GM21360 (cell line): ENCODE data around the gene RRAGA.
"Not testable (repeated sequence)": the region's sequence is repeated elsewhere in the genome, so short reads cannot be mapped to it uniquely, and the experiment has no call there.

Experiments
- ATAC-seq: cut with Tn5 transposase; IDR thresholded peaks from one replicate; pipeline ENCODE4 v1.9.1; 2021; ENCODE audit warnings: mild to moderate bottlenecking, moderate library complexity; ENCODE audit not compliant: unreplicated experiment

Gene RRAGA

GRCh38 chr9:19048966-19049916 lies at the start of gene RRAGA:
TSS of gene RRAGA (plus strand) at chr9:19049427. CDS start at chr9:19049660, 233 bp downstream.
- ATAC-seq = peak; percentile 91

GRCh38 chr9:19000133-19000532 lies 49.1 kb upstream of the RRAGA start:
- no peak for ATAC-seq

DNA sequence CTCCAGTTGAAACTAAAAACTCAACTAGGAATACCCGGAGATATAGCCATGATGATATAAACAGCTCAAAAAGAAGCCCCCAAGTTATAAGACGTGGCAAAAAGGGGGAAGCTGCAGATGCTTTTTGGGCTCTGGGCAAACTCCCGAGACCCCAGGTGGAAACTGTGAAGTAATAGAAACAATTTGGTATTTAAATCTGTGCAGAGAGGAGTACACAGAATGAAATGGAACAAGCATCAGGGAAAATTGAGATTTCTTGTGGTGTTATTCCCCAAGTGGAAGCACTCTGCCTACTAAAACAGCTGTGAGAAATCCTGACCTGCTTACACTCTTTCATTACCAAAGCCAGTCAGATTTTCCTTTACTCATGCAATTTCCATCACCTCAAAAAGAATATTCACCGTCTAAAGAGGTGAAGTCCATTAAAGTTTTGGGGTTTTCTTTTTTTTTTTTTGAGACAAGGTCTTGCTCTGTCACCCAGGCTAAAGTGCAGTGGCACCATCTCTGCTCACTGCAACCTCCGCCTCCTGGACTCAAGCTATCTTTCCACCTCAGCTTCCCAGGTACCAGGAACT lies 39.7 kb upstream of the RRAGA start:
- no peak for ATAC-seq

- ATAC-seq = no peak
These were observed 31.0 kb upstream of the RRAGA start for GRCh38 chr9:19018201-19018600.

DNA sequence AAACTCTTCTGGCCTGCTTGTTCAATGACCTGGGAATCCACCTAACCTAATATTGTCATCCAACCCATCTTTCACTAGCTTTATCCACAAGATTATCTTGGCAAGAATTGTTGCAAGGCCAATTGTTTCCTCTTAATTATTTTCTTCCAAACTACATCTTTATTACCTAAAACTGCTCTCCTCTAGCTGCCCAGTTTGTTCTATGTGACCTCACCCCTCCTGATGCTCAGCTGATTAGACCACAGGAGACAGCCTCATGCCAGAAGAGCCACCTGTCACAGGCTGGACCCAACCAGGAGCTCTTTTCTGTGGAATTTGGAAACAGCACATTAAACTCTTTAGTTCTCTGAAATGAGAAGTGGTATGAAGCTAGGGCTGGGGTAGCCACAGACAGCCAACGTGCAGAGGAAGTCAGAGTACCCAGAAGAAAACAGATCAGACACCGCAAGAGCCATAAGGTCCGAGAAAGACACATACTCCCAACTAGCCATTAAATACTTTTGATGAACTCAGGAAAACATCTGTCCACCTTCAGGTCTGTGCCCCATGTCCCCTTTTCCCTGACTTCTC lies 28.3 kb upstream of the RRAGA start:
- no peak for ATAC-seq

DNA sequence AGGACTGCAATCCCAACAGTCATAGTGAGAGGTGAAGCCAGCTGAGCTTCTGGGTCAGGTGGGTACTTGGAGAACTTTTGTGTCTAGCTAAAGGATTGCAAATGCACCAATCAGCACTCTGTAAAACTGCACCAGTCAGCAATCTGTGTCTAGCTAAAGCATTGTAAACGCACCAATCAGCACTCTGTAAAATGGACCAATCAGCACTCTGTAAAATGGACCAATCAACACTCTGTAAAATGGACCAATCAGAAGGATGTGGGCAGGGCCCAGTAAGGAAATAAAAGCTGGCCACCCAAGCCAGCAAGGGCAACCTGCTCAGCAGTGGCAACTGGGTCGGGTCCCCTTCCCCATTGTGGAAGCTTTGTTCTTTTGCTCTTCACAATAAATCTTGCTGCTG lies 27.6 kb upstream of the RRAGA start:
- not testable (repeated sequence) for ATAC-seq

DNA sequence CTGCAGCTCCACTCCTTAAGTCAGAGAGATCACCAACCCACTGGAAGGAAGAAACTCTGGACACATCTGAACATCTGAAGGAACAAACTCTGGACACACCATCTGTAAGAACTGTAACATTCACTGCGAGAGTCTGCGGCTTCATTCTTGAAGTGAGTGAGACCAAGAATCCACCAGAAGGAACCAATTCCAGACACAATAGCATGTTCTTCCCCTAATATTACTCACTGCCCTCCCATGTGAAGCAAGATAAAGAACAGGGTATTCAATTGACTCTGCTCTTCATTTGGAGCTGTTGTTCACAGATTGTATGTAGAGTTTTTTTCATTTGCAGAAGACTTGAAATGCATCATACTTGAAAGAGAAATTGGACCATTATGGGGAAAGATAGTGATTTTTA lies 27.0 kb upstream of the RRAGA start:
- ATAC-seq = no peak

- no peak for ATAC-seq
These were observed 26.1 kb upstream of the RRAGA start for GRCh38 chr9:19023078-19023477.

DNA sequence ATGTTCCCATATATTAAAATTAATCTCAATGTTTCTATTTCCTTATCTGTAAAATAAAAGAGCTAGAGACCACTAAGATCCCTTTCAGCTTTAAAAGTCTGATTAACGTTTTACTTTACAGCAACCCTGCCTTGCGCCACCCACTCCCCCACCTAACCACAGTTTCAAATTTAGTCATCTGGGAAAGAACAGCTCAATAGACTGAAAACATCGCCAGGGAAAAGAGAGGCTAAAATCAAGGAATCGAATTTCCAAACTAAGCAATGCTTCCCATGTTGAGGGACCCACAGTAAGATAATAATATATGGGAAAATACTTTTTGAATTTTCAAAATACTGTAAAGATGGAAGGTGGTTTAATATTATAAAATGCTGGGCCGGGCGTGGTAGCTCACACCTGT lies 22.9 kb upstream of the RRAGA start:
- no peak for ATAC-seq

GRCh38 chr9:19027825-19028224 lies 21.4 kb upstream of the RRAGA start:
- no peak for ATAC-seq

- ATAC-seq = no peak
These were observed 20.3 kb upstream of the RRAGA start for GRCh38 chr9:19028835-19029451.

GRCh38 chr9:19030899-19031298 lies 18.3 kb upstream of the RRAGA start:
- peak; percentile 71 for ATAC-seq

GRCh38 chr9:19032406-19032805 lies 16.8 kb upstream of the RRAGA start:
- no peak for ATAC-seq

DNA sequence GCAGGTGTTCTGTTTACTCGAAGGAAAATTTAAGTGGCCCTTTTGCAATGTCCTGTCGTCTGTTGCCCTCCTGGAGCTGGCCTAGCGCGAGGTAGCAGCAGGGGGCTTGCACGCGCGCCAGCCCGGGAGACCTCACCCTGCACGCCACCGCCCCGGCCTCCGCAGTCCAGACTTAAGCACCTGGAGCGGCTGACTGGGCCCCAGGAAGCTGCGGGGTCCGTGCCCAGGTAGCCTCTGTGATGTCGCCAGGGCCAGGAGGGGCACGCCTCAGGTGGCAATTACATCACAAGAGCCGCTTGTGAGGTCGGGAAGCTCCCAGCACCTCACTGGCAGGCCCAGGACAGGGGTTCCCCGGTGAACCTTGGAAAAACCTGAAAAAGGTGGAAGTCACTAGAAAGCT lies 16.2 kb upstream of the RRAGA start, which contains the start of gene SAXO1:
SAXO1 (minus strand) TSS at position 195 of the 400 bp plus-strand sequence. CDS start 301 bp downstream, outside the sequence.
- no peak for ATAC-seq

GRCh38 chr9:19036611-19037010 lies 12.6 kb upstream of the RRAGA start:
- ATAC-seq = no peak

GRCh38 chr9:19049917-19050636 lies 850 bp downstream of the RRAGA start:
- no peak for ATAC-seq

- ATAC-seq = no peak
These were observed 1.7 kb downstream of the RRAGA start for GRCh38 chr9:19050637-19051591.

- no peak for ATAC-seq
These were observed 7.8 kb downstream of the RRAGA start for GRCh38 chr9:19057033-19057432.

GRCh38 chr9:19074229-19074628 lies 25.0 kb downstream of the RRAGA start:
- no peak for ATAC-seq

- no peak for ATAC-seq
These were observed 25.6 kb downstream of the RRAGA start for GRCh38 chr9:19074836-19075235.
